Jurkat, Clone E6-1 (cell line): ENCODE data around the gene KHK.
"Not testable (repeated sequence)": the region's sequence is repeated elsewhere in the genome, so short reads cannot be mapped to it uniquely, and the experiment has no call there.

Source experiments
- DNase-seq: peaks from one replicate; pipeline ENCODE4 v3.0.0-alpha.2; 2011; ENCODE audit warnings: low read depth, low spot score
- H3K4me3 ChIP-seq: 2 replicates; pipeline ENCODE4 v1.5.1; 2011; ENCODE audit warnings: mild to moderate bottlenecking, low read length, control low read depth, moderate library complexity

The KHK gene

GRCh38 chr2:27091746-27092695 is 5.4 kb downstream of the KHK start:
- no peak for DNase-seq
- H3K4me3 ChIP-seq, result no peak overlapping the region

- DNase-seq, result no peak
- no peak overlapping the region for H3K4me3 ChIP-seq
Measured at GRCh38 chr2:27092696-27093429, 6.3 kb downstream of the KHK start.

- H3K4me3 ChIP-seq, result no peak overlapping the region
- DNase-seq, result no peak
Measured at GRCh38 chr2:27093430-27094352, 7.1 kb downstream of the KHK start.

- H3K4me3 ChIP-seq, result no peak overlapping the region
- DNase-seq, result no peak
Measured at GRCh38 chr2:27094353-27094984, 7.9 kb downstream of the KHK start.

DNA sequence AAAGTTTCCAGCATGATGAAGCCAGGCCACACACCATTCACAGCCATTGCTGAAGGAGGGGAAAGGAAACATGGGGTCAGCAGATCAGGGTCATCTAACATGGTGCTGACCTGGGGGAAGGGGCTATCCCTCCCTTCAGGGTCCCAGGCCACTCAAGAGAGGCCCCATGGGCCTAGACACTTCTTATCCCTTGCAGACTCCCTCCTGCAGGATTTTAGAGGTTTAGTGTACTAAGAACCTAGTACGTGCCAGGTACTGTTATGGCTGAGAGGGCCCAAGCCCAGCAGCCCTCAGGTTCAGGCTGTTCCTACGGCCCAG is 8.8 kb downstream of the KHK start:
- no peak overlapping the region for H3K4me3 ChIP-seq
- DNase-seq, result no peak

- H3K4me3 ChIP-seq, result peak overlapping the region; percentile 27
- DNase-seq, result peak; percentile 55
Measured at GRCh38 chr2:27095745-27096651, 9.4 kb downstream of the KHK start.

DNA sequence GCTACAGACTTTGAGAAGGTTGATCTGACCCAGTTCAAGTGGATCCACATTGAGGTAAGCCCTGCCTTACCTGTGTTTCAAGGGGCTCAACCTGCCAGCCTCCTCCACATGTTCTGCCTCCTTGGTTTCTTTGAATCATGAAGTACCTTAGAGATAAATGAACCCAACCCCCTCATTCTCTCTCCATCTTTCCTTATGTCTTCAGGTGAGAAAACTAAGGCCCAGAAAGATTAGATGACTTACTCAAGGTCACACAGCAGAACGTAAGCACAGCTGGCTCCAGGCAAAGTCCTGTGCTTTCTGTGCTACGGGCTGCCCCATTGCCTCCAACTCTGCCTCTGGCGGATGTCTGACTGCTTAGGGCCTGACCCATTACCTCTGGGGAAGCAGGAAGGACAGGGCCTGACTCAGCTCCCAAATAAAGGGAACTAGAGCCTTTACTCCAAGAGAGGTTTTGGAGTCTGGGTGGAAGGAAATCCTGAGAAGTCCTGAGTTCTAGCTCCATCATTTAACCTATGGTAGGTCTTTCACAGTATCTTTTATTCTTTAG is 10.3 kb downstream of the KHK start:
- no peak overlapping the region for H3K4me3 ChIP-seq
- DNase-seq, result no peak

- no peak for DNase-seq
- H3K4me3 ChIP-seq, result no peak overlapping the region
Measured at GRCh38 chr2:27097341-27097740, 10.8 kb downstream of the KHK start.

DNA sequence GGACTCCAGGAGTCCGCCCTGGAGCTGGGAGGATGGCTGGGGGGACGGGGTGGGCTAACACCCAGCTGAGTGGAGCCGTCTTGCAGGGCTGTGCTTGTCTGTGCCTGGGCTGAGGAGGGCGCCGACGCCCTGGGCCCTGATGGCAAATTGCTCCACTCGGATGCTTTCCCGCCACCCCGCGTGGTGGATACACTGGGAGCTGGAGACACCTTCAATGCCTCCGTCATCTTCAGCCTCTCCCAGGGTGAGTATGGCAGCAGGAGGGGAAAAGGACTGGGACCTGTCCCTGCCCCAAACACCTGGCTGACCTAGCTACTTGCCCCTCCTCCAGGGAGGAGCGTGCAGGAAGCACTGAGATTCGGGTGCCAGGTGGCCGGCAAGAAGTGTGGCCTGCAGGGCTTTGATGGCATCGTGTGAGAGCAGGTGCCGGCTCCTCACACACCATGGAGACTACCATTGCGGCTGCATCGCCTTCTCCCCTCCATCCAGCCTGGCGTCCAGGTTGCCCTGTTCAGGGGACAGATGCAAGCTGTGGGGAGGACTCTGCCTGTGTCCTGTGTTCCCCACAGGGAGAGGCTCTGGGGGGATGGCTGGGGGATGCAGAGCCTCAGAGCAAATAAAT is 12.9 kb downstream of the KHK start:
- no peak overlapping the region for H3K4me3 ChIP-seq
- no peak for DNase-seq

GRCh38 chr2:27100036-27100435 is 13.5 kb downstream of the KHK start:
- no peak for DNase-seq
- no peak overlapping the region for H3K4me3 ChIP-seq

GRCh38 chr2:27102329-27102728 is 15.8 kb downstream of the KHK start:
- H3K4me3 ChIP-seq, result no peak overlapping the region
- DNase-seq, result no peak

GRCh38 chr2:27105981-27106380 is 19.4 kb downstream of the KHK start:
- no peak overlapping the region for H3K4me3 ChIP-seq
- no peak for DNase-seq

GRCh38 chr2:27108221-27108620 is 21.6 kb downstream of the KHK start:
- H3K4me3 ChIP-seq, result no peak overlapping the region
- no peak for DNase-seq

DNA sequence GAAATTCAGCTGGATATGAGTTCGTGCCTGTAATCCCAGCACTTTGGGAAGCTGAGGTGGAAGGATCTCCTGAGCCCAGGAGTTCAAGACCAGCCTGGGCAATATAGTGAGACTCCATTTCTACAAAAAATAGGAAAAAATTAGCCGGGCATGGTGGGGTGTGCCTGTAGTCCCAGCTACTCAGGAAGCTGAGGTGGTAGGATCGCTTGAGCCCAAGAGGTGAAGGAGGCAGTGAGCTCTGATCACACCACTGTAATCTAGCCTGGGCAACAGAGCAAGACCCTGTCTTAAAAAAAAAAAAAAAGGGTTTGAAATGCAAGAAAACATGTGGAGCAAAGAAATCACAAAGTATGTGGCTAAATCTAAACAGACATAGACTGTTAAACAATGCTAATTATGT is 22.5 kb downstream of the KHK start:
- no peak for DNase-seq
- H3K4me3 ChIP-seq, result no peak overlapping the region

DNA sequence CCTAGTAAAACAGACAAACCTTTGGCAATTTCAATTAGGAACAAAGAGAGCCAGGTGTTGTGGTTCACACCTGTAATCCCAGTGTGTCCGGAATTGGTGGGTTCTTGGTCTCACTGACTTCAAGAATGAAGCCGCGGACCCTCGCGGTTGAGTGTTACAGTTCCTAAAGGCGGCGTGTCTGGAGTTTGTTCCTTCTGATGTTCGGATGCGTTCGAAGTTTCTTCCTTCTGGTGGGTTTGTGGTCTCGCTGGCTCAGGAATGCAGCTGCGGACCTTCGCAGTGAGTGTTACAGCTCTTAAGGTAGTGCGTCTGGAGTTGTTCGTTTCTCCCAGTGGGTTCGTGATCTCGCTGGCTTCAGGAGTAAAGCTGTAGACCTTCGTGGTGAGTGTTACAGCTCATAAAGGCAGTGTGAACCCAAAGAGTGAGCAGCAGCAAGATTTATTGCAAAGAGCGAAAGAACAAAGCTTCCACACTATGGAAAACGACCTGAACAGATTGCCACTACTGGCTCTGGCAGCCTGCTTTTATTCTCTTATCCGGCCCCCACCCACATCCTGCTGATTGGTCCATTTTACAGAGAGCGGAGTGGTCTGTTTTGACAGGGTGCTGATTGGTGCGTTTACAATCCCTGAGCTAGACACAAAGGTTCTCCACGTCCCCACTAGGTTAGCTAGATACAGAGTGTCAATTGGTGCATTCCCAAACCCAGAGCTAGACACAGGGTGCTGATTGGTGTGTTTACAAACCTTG is 24.2 kb downstream of the KHK start:
- peak; percentile 50 for DNase-seq
- peak overlapping the region; percentile 29 for H3K4me3 ChIP-seq

- not testable (repeated sequence) for DNase-seq, H3K4me3 ChIP-seq
Measured at GRCh38 chr2:27111392-27112078, 25.0 kb downstream of the KHK start.
